Lower lobe of right lung (tissue), 2 donors: ENCODE measurements around the gene TOM1L2. TPM values are rescaled to one million over a fixed set of nuclear protein-coding genes. Genes with fewer than 3 reads are reported as not detected.

Experiments
- ATAC-seq, 2 donors: fragments of 200-7000 bp; cut with Tn5 transposase; one replicate each; pipeline ENCODE4 v1.9.1; 2020 to 2022; ENCODE audit warnings: mild to moderate bottlenecking in 2 of 2, moderate library complexity in 2 of 2
- DNase-seq: peaks from one replicate; pipeline ENCODE4 v3.0.0-alpha.2; 2020
- H3K27ac ChIP-seq: fragments of 200-600 bp; one replicate; pipeline ENCODE4 v1.8.0; 2022
- H3K27me3 ChIP-seq: fragments of 200-600 bp; one replicate; pipeline ENCODE4 v1.8.0; 2022; ENCODE audit warnings: low read depth
- H3K36me3 ChIP-seq: fragments of 200-600 bp; one replicate; pipeline ENCODE4 v1.8.0; 2022; ENCODE audit warnings: mild to moderate bottlenecking
- H3K4me1 ChIP-seq: fragments of 200-600 bp; one replicate; pipeline ENCODE4 v1.8.0; 2022
- H3K4me3 ChIP-seq: fragments of 200-600 bp; one replicate; pipeline ENCODE4 v1.8.0; 2022; ENCODE audit warnings: mild to moderate bottlenecking
- H3K9me3 ChIP-seq: fragments of 200-600 bp; one replicate; pipeline ENCODE4 v1.8.0; 2022
- intact Hi-C: fragments of 100-400 bp; cut with DNase I; formaldehyde crosslinking; loops from one replicate; pipeline ENCODE4 v1.11.0; 2022
- total RNA-seq: library from RNA; stranded (reverse); fragmentation: NEBNext Ultra II Directional; extraction: Animal tissue kit (Norgen Biotek cat#: 25700); gene quantifications from one replicate; pipeline ENCODE4 v1.2.1, GENCODE V29; 2021
- TF ChIP-seq, protein P1 (sequence below): fragments of 200-600 bp; IDR thresholded peaks from one replicate; pipeline ENCODE4 v1.8.0; 2022; ENCODE audit warnings: antibody characterized with exemption, mild to moderate bottlenecking
- donor health status: DM: no; HTN: yes; CAD: no; lungs with severe emphysema.

Gene TOM1L2
- total RNA-seq, 1 donor from 2014 or later: 63.4 TPM

DNA sequence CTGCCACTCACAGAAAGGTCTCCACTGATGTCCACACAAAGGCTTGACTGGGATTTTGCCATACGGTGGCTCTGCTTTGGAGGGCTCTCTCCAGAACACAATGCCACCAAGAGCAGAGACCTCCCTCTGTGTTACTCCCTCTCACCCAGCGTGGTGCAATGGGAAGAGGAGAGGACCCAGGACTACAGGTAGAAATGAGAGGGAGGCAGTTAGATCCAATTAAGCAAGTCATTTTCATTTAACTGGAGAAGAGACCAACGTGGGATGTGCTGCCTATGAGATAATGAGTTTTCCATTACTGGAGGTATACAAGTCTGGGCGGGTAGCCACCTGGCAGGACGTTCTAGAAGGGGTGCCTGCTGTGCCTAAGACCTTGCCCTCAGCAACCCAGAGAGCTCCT, 34.2 kb downstream of the TOM1L2 start:
- DNase-seq (no peak), ATAC-seq (no peak)
- Histone ChIP-seq H3K4me1 (peaks cover 68% of the 10 kb centered on the region), H3K27me3 (no peaks in the 10 kb centered on the region), H3K4me3 (no peak overlapping the region), H3K27ac (no peak overlapping the region), H3K9me3 (no peaks in the 10 kb centered on the region), H3K36me3 (no peaks in the 10 kb centered on the region)
- TF ChIP-seq, protein P1, sequence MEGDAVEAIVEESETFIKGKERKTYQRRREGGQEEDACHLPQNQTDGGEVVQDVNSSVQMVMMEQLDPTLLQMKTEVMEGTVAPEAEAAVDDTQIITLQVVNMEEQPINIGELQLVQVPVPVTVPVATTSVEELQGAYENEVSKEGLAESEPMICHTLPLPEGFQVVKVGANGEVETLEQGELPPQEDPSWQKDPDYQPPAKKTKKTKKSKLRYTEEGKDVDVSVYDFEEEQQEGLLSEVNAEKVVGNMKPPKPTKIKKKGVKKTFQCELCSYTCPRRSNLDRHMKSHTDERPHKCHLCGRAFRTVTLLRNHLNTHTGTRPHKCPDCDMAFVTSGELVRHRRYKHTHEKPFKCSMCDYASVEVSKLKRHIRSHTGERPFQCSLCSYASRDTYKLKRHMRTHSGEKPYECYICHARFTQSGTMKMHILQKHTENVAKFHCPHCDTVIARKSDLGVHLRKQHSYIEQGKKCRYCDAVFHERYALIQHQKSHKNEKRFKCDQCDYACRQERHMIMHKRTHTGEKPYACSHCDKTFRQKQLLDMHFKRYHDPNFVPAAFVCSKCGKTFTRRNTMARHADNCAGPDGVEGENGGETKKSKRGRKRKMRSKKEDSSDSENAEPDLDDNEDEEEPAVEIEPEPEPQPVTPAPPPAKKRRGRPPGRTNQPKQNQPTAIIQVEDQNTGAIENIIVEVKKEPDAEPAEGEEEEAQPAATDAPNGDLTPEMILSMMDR: no peak
- intact Hi-C loops: no loop called here

DNA sequence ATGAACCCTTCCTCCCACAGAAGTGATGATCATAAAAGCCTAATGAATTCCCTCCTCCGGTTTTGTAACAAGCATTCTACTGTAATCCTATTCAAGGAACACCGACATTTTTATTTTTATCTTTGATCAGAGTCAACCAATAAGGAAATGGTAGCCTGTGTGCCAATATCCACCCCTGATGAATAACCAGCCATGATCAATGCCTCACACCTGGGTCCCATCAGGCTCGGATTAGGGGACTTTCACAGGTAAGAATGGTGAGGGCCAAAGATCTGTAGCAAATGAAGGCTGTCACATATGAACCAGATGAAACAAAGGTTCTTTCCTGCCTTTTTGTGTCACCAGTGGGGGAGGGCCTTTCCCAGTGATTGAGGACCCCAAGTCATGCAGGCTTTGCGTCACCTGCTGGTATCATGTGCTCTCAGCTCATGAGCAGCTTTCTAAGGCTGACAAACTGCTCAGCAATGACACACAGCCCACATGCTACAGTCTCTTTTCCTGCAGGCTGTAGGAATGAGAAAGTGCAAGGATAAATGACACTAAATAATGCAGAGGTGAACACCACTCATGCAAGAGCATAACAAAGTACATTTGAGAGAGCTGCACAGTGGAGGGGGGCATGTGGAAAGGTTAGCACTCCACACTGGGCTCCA, 34.9 kb downstream of the TOM1L2 start:
- no peaks in the 10 kb centered on the region for H3K36me3 ChIP-seq
- ATAC-seq (no peak), DNase-seq (no peak)
- H3K4me3 ChIP-seq: no peak overlapping the region
- no peaks in the 10 kb centered on the region for H3K9me3 ChIP-seq
- no peaks in the 10 kb centered on the region for H3K27me3 ChIP-seq
- intact Hi-C loops: no loop called here
- TF ChIP-seq, protein P1: no peak
- H3K27ac ChIP-seq: no peak overlapping the region
- H3K4me1 ChIP-seq: peaks cover 62% of the 10 kb centered on the region

DNA sequence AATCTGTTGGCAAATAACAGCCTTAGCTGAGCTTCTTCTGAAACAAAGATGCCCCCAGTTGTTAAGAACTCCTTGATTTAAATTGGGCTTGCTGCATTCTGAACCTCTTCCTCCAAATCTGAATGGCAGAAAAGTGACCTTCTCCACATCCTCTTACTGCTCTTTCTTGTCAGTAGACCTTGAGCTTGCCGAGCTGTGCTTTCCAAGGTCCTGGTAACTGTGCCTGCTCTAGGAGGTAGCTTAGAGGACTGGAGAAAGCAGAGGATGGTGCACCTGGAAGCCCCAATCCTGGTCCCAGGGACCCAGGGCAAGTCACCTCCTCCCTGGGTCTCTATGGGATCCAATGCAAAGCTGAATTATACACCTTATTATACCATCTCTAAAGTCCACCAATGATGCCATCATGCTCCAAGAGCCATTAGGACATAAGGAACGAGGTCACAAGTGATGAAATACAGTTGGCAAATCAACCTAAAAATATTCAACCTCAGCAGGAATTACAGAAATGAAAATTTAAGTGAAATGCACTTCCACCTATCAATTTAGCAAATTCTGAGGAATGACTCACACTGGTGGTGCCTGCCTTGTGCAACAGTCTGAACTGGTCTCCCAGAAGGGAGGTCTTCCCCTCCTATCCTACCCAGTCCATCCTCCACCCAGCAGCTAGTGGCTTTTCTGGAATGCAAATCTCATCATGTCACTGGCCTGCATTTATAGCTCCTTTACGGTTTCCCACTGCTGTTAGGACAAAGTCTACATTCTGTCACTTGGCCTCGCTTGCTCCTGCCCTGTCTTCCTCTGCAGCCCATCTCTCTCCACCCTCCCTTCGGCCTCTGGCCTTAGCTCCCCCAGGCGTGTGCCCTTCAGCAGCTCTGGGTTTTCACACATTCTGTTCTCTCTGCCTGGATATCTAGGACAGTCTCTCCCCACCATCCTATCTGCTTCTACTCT, 36.6 kb downstream of the TOM1L2 start:
- Histone ChIP-seq H3K36me3 (no peaks in the 10 kb centered on the region), H3K9me3 (no peaks in the 10 kb centered on the region), H3K27ac (peak overlapping the region; percentile 5), H3K4me1 (peaks cover 53% of the 10 kb centered on the region), H3K27me3 (no peaks in the 10 kb centered on the region), H3K4me3 (no peak overlapping the region)
- ATAC-seq (peak; percentile 75 to 80), DNase-seq (peak; percentile 56)
- TF ChIP-seq, protein P1: no peak
- intact Hi-C loops: no loop called here

DNA sequence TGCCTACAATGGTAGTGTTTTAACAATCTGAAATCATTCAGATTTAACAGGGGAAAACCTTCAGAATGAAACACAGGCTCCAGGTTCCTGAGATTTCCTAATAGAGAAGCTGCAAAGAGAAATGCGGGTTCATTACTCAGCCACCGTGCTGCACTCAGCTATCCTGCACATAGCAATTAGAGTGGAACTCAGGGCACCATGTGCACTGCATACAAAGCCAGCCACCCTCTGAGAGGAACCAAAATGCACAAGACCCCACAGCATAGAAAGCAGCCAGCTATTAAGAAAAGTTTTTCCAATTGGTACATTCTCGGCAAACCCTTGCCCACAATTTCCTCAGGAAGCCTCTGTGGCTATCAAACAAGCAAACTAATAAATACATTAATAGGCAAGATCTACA, 37.4 kb downstream of the TOM1L2 start:
- Histone ChIP-seq H3K36me3 (no peaks in the 10 kb centered on the region), H3K9me3 (no peaks in the 10 kb centered on the region), H3K4me1 (peaks cover 53% of the 10 kb centered on the region), H3K27ac (no peak overlapping the region), H3K27me3 (no peaks in the 10 kb centered on the region), H3K4me3 (no peak overlapping the region)
- TF ChIP-seq, protein P1: no peak
- intact Hi-C loops: no loop called here
- DNase-seq (no peak), ATAC-seq (no peak)

DNA sequence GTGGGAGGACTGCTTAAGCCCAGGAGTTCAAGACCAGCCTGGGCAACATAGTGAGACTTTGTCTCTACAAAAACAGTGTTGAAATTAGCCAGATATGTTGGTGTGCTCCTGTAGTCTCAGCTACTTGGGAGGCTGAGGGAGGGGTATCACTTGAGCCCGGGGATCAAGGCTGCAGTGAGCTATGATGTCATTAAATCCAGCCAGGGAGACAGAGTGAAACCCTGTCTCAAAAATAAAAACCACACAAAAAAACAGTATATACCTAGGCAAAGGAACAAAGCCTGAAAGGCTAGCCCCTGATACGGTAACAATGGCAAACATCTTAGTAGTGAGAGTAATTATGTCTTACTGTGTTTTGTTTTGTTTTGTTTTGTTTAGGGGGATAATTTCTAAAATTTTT, 38.0 kb downstream of the TOM1L2 start:
- ATAC-seq (no peak), DNase-seq (no peak)
- Histone ChIP-seq H3K4me3 (no peak overlapping the region), H3K9me3 (no peaks in the 10 kb centered on the region), H3K36me3 (no peaks in the 10 kb centered on the region), H3K27me3 (no peaks in the 10 kb centered on the region), H3K4me1 (peaks cover 59% of the 10 kb centered on the region), H3K27ac (no peak overlapping the region)
- TF ChIP-seq, protein P1: no peak
- intact Hi-C loops: no loop called here
